ENCODE results near the gene TUBB1. TPM values are rescaled to one million over a fixed set of nuclear protein-coding genes. Genes with fewer than 3 reads are reported as not detected.
A peak's percentile ranks its signal among the peaks of the same experiment; 100 is the strongest.
"Not testable (repeated sequence)": the region's sequence is repeated elsewhere in the genome, so short reads cannot be mapped to it uniquely, and the experiment has no call there.

The TUBB1 gene
- total RNA-seq, 1 donor from 2014 or later: not detected

- DNase-seq (ENCODE audit: low spot score): peak; percentile 25
Measured at GRCh38 chr20:59018817-59019216, 412 bp upstream of the TUBB1 start.

- no peak for DNase-seq (ENCODE audit: low spot score)
Measured at GRCh38 chr20:59020938-59021551, 1.8 kb downstream of the TUBB1 start.

DNA sequence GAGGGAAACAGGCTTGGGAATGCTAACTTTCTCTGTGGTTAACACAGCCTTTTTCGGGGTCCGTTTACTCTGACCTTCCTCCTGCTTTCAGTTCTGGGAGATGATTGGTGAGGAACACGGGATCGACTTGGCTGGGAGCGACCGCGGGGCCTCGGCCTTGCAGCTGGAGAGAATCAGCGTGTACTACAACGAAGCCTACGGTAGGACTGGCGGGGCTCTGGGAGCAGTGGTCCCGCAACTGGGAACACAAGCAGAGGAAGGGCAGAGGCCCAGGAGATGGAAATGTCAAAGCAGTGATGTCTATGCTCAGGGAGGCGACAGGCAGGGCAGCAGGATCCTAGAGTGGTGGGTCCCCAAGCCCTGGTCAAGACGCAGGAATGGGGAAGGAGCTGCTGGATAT, 3.5 kb downstream of the TUBB1 start:
- peak; percentile 37 for DNase-seq (ENCODE audit: low spot score)

DNA sequence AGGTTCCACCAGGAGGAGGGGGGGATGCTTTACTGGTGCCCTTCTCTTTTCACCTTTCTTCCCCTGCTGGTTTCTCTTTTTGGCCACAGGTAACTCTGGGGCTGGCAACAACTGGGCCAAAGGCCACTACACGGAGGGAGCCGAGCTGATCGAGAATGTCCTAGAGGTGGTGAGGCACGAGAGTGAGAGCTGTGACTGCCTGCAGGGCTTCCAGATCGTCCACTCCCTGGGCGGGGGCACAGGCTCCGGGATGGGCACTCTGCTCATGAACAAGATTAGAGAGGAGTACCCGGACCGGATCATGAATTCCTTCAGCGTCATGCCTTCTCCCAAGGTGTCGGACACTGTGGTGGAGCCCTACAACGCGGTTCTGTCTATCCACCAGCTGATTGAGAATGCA, 4.4 kb downstream of the TUBB1 start:
- peak; percentile 33 for DNase-seq (ENCODE audit: low spot score)

- peak; percentile 39 for DNase-seq (ENCODE audit: low spot score)
Measured at GRCh38 chr20:59024111-59024530, 4.9 kb downstream of the TUBB1 start.

DNA sequence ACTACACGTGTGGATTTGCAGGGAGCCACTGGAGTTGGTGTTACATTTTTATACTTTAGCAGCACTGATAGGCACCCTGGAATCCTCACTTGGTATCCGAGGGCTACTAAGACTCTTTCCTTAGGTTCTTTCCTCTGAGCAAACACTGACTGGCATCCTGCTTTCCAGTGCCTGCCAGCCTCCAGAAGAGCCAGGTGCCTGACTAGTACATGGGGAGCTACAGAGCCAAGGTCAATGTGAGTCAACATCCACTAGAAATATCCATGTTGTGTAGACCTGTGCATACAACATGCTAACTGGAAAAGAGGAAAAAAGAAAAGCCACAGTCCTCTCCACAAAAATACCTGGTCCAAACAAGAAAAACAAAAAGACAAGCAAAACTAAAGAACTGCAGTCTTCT, 5.9 kb downstream of the TUBB1 start:
- DNase-seq (ENCODE audit: low spot score): no peak

GRCh38 chr20:59025511-59025910, 6.3 kb downstream of the TUBB1 start:
- no peak for DNase-seq (ENCODE audit: low spot score)

DNA sequence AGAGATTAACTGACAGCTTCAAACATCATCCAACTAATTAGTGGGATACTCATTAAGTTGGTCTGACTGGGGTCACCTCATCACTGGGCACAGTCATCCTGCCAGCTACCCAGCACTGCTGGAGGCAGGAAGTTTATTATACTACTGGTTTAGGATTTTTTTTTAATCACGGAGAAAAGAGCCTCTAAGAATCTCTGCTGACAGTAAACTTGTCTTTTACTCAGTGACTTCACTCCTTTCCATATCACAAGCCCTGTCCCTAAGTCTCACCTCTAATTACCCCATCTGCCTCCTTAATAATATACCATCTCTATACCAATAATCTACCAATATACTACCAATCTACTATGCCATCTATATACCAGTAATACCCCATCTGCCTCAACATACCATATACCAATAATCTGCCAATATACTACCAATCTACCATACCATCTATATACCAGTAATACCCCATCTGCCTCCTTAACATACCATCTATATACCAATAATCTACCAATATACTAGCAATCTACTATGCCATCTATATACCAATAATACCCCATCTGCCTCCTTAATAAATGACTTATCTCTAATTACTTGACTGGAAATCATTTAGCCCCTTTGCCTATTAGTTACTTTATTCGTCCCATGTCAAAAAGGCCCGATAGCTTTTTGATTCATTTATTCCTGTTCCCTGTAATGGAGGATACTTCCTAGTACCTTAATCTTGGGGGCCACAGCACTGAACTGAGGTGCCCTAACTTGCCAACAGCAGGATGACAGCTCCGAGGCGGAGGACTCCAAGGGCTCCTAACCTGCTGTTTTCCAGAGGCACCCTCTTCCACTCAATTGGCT, 7.9 kb downstream of the TUBB1 start:
- DNase-seq (ENCODE audit: low spot score): no peak

DNA sequence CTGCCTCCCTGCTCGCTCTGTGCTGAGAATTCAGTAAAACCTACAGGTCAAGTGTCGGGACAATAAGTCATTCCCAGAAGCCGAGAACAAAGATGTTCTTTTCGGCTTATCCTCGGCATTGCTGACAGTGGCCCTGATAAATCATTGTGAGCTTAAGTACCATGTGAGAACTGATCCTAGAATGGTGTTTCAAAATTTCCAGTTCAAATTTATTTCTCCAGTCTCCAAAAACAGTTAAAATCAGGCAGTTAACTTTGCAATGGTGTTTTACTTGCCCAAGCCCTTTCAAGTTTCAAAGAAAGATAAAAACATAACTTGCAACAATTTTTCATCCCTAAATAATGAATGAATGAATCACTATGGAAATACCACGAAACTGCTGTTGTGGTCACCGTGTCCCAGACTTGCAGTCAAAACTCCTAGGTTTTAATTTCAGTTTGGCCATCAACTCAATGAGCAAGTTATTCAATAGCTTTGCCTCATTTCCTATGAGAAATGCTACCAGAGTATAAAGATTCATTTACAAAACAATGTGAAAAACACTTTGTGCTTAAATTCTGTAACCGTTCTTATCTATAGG, 8.6 kb downstream of the TUBB1 start:
- DNase-seq (ENCODE audit: low spot score): no peak

DNA sequence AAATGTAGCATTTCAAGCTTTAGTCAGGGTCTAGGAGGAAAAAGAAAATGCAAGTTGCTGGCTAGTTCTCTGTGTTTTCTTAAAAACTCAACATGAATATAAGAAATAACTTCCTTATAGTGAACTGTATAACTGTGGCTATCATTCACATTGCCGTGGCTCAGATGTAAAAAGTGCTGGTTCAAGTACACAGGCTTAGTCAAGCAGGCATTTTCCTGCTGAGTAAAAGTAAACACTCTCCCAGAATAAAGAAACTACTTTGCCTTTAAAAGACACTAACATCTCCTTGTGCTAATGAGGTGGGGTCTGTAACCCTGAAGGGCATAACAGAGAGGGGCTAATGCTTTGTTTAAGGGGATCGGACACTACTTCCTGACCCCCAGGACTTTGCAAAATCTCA, 9.6 kb downstream of the TUBB1 start:
- no peak for DNase-seq (ENCODE audit: low spot score)

DNA sequence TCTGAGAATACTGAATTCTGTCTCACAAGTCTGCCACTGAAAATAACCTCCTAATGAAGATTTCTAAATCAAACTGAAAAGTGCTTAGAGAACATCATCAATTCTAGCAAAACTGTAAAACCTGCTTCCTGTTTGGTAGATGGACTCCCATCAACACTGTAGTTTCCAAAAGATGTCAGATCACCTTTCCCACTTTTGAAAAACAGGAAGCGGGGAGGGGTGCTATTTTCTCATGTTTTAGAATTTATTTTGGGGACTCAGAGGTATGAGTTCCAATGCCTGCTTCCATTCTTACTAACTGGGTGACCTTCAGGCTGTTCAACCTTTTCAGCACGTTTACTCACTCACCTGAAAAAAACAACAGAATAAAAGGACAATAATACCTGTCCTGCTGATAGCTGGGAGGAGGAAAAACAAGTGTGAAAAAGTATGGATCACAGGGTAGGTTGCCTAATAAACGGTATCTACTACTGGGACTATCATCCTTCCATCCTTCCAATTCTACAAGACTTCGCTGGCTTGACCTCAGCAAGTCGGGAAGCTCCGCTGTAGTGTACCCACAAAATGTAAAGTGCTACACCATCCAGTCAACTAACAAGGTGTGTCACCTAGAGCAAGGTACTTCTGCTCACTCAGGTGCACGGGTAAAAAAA, 11.8 kb downstream of the TUBB1 start:
- DNase-seq (ENCODE audit: low spot score): no peak

DNA sequence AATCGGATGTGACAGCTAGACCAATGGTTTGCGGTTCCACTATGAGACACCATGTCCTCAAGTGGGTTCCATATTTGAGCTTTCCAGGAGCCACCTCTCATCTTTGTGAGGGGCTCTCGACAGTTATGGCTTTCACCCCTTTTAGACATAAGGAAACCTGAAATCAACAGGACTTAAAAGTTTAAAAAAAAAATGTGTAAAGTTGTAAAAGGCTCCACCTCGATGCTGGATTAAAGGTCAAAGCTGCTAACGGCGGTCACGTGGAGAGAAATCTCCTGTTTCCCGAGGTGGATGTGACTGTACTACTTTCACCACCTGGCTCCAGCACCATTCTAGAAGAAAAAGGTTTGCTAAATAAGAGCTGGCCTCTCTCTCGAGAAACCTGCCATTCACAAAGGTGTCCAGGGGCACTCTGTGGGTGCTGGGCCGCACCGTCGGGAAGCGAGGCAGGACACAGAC, 12.4 kb downstream of the TUBB1 start:
- DNase-seq (ENCODE audit: low spot score): no peak

DNA sequence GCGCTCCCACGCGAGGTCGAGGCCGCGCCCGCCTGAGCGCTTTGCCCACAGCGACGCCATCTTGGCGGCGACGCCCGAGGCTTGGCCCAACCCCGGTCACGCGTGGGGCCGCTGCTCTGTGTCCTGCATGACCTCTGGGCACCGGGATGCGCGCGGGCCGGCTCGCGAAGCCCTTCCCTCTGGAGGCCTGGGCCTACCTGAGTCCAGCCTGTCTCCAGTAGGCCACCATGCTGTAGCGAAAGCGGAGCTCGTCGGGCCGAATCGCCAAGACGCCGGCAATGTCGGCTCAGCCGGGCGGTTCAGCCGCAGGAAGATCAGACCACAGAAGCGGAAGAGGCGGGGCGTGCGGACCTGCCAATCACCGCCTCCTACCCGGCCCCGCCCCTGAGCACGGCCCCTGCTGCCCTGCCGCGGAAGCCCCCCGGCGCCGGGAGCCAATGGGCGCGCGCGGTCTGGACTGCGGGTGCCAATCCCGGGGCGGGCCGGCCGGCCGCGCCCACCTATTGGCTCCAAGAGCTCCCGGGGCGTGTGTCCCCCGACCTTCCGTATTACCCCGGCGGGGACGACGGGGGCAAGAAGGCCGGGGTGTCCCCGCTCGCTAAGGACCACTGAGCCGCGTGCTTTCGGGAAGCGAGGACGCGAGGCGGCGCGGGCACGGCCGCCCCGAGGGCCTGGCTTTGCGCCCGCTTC, 12.9 kb downstream of the TUBB1 start, which contains the start of gene ATP5F1E:
ATP5F1E (minus strand) TSS at position 313 of the 690 bp plus-strand sequence; CDS start at position 229, 84 bp downstream.
- peak; percentile 97 for DNase-seq (ENCODE audit: low spot score)

DNA sequence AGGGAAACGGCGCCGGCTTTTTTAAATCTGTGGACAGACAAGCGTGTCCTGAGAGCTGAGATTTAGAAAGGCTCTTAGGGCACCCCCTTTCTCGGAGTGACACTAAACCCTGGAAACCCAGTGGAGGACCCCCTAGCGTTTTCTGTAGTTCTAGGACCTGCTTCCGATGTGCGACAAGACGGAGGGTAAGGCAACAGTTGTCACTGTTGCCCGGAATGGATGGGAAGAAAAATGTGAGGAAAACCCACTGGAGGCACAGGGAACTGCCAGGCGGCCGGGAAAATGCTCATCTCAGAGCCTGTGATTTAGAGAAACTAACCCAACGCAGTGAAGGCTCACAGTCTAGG, 13.5 kb downstream of the TUBB1 start:
- DNase-seq (ENCODE audit: low spot score): no peak

DNA sequence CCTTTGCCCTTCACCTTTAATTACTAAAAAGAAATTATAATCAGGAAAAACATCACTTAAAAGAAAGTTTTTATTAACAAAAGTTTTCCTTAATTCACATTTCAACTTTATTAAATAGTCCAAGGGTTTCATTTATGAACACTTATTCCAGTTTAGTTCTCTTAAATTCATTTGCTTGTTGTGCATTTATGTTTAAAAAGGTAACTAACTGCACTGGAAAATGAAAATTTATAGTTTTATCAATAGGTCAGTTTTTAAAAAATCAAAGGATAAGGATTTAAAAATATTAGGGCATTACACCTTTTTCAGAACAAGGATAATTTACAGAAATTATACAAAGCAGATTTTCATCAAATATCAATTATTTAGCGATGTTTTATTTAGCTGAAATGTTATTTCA, 13.9 kb downstream of the TUBB1 start:
- no peak for DNase-seq (ENCODE audit: low spot score)

- no peak for DNase-seq (ENCODE audit: low spot score)
Measured at GRCh38 chr20:59033616-59034165, 14.5 kb downstream of the TUBB1 start.

- DNase-seq (ENCODE audit: low spot score): no peak
Measured at GRCh38 chr20:59035381-59035780, 16.2 kb downstream of the TUBB1 start.

DNA sequence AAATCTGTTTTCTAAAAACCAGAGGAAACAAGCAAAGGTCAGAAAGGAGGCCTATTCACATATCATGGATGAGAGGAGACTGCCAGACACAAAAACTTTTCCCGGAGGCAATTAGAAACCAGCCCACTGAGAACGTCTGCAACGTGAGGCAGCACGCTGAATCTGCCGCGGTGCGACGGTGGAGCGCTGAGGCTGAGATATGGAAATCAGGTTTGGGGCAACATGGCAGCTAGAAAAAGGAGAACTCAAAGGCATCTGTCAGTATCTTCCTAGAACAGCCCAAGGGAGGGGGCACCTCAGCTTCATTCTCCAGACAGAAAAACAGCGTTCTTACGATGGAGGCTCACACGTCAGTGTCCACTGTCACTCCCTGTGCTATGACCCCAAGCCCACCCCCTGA, 18.2 kb downstream of the TUBB1 start:
- DNase-seq (ENCODE audit: low spot score): no peak

DNA sequence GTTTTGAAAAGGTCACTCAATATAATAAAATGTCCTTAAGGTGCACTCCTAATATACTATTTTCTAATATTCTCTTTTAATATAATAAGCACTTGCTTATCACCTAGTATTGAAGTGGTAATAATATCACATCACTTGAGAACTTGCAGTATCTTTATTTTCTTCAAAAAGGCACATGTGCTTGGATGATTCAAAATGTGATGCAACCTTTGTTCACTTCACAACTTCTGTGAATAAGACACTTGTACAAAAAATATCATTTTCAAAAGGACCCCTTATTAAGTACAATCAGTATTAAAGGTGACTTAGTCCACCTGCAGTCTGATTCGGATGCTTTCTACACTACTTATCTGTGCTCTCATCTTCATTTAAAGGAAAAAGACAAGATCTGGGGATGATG, 20.0 kb downstream of the TUBB1 start:
- DNase-seq (ENCODE audit: low spot score): no peak

DNA sequence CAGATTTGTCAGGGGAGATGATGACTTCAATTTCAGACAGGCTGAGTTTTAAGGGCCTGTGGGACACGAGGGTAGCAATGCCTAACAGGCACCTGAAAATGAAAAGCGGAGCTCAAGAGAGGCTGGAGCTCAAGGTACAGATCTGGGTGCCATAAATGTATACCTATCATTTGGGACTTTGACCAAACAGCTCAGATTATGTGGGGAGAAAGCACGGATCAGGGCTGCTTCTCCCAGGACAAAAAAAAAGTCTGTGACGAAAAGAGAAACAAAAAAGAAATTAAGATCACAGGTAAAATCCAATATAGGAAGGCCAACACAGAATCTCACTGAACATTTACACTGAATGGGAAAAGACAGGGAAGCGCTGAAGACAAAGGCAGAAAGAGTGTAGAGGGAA, 21.4 kb downstream of the TUBB1 start:
- DNase-seq (ENCODE audit: low spot score): no peak

DNA sequence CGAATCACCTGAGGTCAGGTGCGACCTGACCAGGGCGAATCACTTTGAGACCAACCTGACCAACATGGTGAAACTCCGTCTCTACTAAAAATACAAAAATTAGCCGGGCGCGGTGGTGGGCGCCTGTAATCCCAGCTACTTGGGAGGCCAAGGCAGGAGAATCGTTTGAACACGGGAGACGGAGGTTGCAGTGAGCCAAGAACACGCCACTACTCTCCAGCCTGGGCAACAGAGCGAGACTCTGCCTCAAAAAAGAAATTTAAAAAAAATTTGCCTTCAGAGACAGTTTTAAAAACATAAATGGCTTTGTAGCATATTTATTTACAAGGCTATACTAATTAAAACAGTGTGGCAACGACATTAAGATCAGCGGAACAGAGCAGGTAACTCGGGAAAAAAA, 22.3 kb downstream of the TUBB1 start:
- DNase-seq (ENCODE audit: low spot score): not testable (repeated sequence)

Measured in ureter (tissue), 1 donor.